ENCODE measurements around the gene SRGN. TPM values are rescaled to one million over a fixed set of nuclear protein-coding genes. Genes with fewer than 3 reads are reported as not detected.

Gene SRGN
- total and polyA plus RNA-seq, 2 of the 13 experiments (the other 11 are each of a cell fraction or from before 2014, with no cell fraction given), result 0.09 TPM; not detected in 1

- TF ChIP-seq SMAD9 (CRISPR knock-in tag; IDR thresholded peaks at IDR 0.05), result no peak
- TF ChIP-seq ZNF776 (CRISPR knock-in tag; IDR thresholded peaks at IDR 0.05), result peak; percentile 37; the same call in 1 of the 2 replicates
- TF ChIP-seq, protein P1, sequence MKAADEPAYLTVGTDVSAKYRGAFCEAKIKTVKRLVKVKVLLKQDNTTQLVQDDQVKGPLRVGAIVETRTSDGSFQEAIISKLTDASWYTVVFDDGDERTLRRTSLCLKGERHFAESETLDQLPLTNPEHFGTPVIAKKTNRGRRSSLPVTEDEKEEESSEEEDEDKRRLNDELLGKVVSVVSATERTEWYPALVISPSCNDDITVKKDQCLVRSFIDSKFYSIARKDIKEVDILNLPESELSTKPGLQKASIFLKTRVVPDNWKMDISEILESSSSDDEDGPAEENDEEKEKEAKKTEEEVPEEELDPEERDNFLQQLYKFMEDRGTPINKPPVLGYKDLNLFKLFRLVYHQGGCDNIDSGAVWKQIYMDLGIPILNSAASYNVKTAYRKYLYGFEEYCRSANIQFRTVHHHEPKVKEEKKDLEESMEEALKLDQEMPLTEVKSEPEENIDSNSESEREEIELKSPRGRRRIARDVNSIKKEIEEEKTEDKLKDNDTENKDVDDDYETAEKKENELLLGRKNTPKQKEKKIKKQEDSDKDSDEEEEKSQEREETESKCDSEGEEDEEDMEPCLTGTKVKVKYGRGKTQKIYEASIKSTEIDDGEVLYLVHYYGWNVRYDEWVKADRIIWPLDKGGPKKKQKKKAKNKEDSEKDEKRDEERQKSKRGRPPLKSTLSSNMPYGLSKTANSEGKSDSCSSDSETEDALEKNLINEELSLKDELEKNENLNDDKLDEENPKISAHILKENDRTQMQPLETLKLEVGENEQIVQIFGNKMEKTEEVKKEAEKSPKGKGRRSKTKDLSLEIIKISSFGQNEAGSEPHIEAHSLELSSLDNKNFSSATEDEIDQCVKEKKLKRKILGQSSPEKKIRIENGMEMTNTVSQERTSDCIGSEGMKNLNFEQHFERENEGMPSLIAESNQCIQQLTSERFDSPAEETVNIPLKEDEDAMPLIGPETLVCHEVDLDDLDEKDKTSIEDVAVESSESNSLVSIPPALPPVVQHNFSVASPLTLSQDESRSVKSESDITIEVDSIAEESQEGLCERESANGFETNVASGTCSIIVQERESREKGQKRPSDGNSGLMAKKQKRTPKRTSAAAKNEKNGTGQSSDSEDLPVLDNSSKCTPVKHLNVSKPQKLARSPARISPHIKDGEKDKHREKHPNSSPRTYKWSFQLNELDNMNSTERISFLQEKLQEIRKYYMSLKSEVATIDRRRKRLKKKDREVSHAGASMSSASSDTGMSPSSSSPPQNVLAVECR (CRISPR knock-in tag; IDR thresholded peaks at IDR 0.05; ENCODE audit: borderline replicate concordance), result no peak
- TF ChIP-seq, protein P2, sequence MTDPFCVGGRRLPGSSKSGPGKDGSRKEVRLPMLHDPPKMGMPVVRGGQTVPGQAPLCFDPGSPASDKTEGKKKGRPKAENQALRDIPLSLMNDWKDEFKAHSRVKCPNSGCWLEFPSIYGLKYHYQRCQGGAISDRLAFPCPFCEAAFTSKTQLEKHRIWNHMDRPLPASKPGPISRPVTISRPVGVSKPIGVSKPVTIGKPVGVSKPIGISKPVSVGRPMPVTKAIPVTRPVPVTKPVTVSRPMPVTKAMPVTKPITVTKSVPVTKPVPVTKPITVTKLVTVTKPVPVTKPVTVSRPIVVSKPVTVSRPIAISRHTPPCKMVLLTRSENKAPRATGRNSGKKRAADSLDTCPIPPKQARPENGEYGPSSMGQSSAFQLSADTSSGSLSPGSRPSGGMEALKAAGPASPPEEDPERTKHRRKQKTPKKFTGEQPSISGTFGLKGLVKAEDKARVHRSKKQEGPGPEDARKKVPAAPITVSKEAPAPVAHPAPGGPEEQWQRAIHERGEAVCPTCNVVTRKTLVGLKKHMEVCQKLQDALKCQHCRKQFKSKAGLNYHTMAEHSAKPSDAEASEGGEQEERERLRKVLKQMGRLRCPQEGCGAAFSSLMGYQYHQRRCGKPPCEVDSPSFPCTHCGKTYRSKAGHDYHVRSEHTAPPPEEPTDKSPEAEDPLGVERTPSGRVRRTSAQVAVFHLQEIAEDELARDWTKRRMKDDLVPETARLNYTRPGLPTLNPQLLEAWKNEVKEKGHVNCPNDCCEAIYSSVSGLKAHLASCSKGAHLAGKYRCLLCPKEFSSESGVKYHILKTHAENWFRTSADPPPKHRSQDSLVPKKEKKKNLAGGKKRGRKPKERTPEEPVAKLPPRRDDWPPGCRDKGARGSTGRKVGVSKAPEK (CRISPR knock-in tag; IDR thresholded peaks at IDR 0.05; ENCODE audit: borderline replicate concordance), result 0 out of 2 replicates have a peak, but pooled peaks have one; percentile 58
- no peak for TF ChIP-seq PAWR (CRISPR knock-in tag; IDR thresholded peaks at IDR 0.05; ENCODE audit: borderline replicate concordance)
- no peak for TF ChIP-seq ZNF350 (CRISPR knock-in tag; IDR thresholded peaks at IDR 0.05; ENCODE audit: borderline replicate concordance, low read depth)
- TF ChIP-seq NR1H2 (CRISPR knock-in tag; IDR thresholded peaks at IDR 0.05; ENCODE audit: borderline replicate concordance, low read depth), result no peak
- TF ChIP-seq, protein P3, sequence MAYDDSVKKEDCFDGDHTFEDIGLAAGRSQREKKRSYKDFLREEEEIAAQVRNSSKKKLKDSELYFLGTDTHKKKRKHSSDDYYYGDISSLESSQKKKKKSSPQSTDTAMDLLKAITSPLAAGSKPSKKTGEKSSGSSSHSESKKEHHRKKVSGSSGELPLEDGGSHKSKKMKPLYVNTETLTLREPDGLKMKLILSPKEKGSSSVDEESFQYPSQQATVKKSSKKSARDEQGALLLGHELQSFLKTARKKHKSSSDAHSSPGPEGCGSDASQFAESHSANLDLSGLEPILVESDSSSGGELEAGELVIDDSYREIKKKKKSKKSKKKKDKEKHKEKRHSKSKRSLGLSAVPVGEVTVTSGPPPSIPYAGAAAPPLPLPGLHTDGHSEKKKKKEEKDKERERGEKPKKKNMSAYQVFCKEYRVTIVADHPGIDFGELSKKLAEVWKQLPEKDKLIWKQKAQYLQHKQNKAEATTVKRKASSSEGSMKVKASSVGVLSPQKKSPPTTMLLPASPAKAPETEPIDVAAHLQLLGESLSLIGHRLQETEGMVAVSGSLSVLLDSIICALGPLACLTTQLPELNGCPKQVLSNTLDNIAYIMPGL (CRISPR knock-in tag; IDR thresholded peaks at IDR 0.05; ENCODE audit: borderline replicate concordance in 1 of 2, low read depth in 1 of 2), result peak; percentile 21 to 28; a peak in 1 of 4 replicates
- no peak for TF ChIP-seq JARID2 (CRISPR knock-in tag; IDR thresholded peaks at IDR 0.05; ENCODE audit: insufficient replicate concordance)
- TF ChIP-seq MYC (CRISPR knock-in tag; IDR thresholded peaks at IDR 0.05; ENCODE audit: borderline replicate concordance), result no peak; the same call in 1 of the 2 replicates
- TF ChIP-seq HNRNPLL (IDR thresholded peaks at IDR 0.05; ENCODE audit: low read depth, low read length, poor library complexity, severe bottlenecking), result no peak
Observed at GRCh38 chr10:69061305-69062161, 26.4 kb upstream of the SRGN start (continued).
